HG02759 (cell line): ENCODE results near the gene TNFAIP8L1.
"Not testable (repeated sequence)": the region's sequence is repeated elsewhere in the genome, so short reads cannot be mapped to it uniquely, and the experiment has no call there.

ENCODE experiments used
- ATAC-seq: cut with Tn5 transposase; IDR thresholded peaks from one replicate; pipeline ENCODE4 v1.9.1; 2021; ENCODE audit warnings: mild to moderate bottlenecking, moderate library complexity; ENCODE audit not compliant: unreplicated experiment

Gene TNFAIP8L1

GRCh38 chr19:4638828-4639530, at the start of gene TNFAIP8L1:
Gene TNFAIP8L1, plus strand, starts transcription at chr19:4639516. Its CDS starts 12,354 bp downstream, at chr19:4651870.
- ATAC-seq: peak; percentile 80

- no peak for ATAC-seq
Observed at GRCh38 chr19:4589579-4590410, 49.5 kb upstream of the TNFAIP8L1 start.

- ATAC-seq: no peak
Observed at GRCh38 chr19:4590559-4590958, 48.8 kb upstream of the TNFAIP8L1 start.

GRCh38 chr19:4591320-4591719, 48.0 kb upstream of the TNFAIP8L1 start:
- no peak for ATAC-seq

GRCh38 chr19:4592445-4592844, 46.9 kb upstream of the TNFAIP8L1 start:
- no peak for ATAC-seq

- ATAC-seq: no peak
Observed at GRCh38 chr19:4593409-4593851, 45.9 kb upstream of the TNFAIP8L1 start.

- ATAC-seq: no peak
Observed at GRCh38 chr19:4594201-4594600, 45.1 kb upstream of the TNFAIP8L1 start.

- ATAC-seq: not testable (repeated sequence)
Observed at GRCh38 chr19:4595158-4595557, 44.2 kb upstream of the TNFAIP8L1 start.

- ATAC-seq: no peak
Observed at GRCh38 chr19:4596033-4596904, 43.0 kb upstream of the TNFAIP8L1 start.

- no peak for ATAC-seq
Observed at GRCh38 chr19:4597278-4597974, 41.9 kb upstream of the TNFAIP8L1 start.

- ATAC-seq: no peak
Observed at GRCh38 chr19:4597975-4598671, 41.2 kb upstream of the TNFAIP8L1 start.

- ATAC-seq: no peak
Observed at GRCh38 chr19:4598712-4599111, 40.6 kb upstream of the TNFAIP8L1 start.

GRCh38 chr19:4600082-4600481, 39.2 kb upstream of the TNFAIP8L1 start:
- ATAC-seq: no peak

GRCh38 chr19:4600893-4601292, 38.4 kb upstream of the TNFAIP8L1 start:
- ATAC-seq: no peak

- ATAC-seq: no peak
Observed at GRCh38 chr19:4602173-4602788, 37.0 kb upstream of the TNFAIP8L1 start.

GRCh38 chr19:4602915-4603314, 36.4 kb upstream of the TNFAIP8L1 start:
- ATAC-seq: no peak

- no peak for ATAC-seq
Observed at GRCh38 chr19:4604912-4605311, 34.4 kb upstream of the TNFAIP8L1 start.

GRCh38 chr19:4606181-4606580, 33.1 kb upstream of the TNFAIP8L1 start:
- no peak for ATAC-seq

GRCh38 chr19:4606921-4607678, 32.2 kb upstream of the TNFAIP8L1 start:
- ATAC-seq: no peak
